ENCODE results near the gene ZNF816.

DNA sequence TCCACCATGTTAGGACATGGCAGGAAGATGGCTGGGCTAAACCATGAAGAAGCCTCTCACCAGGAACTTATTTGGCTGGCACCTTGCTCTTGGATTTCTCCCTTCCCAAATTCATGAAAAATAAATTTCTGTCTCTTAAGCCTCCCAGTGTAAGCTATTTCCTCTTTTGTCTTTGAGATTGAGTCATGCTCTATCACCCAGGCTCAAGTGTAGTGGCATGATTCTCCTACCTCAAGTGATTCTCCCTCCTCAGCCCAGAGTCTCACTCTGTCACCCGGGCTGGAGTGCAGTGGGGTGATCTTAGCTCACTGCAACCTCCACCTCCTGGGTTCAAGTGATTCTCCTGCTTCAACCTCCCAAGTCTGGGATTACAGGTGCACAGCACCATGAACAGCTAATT, 52.0 kb downstream of the ZNF816 start:
- no peak for TF ChIP-seq POLR2AphosphoS5 (IDR thresholded peaks at IDR 0.05; ENCODE audit: low read depth)
- TF ChIP-seq, protein P1, sequence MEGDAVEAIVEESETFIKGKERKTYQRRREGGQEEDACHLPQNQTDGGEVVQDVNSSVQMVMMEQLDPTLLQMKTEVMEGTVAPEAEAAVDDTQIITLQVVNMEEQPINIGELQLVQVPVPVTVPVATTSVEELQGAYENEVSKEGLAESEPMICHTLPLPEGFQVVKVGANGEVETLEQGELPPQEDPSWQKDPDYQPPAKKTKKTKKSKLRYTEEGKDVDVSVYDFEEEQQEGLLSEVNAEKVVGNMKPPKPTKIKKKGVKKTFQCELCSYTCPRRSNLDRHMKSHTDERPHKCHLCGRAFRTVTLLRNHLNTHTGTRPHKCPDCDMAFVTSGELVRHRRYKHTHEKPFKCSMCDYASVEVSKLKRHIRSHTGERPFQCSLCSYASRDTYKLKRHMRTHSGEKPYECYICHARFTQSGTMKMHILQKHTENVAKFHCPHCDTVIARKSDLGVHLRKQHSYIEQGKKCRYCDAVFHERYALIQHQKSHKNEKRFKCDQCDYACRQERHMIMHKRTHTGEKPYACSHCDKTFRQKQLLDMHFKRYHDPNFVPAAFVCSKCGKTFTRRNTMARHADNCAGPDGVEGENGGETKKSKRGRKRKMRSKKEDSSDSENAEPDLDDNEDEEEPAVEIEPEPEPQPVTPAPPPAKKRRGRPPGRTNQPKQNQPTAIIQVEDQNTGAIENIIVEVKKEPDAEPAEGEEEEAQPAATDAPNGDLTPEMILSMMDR (IDR thresholded peaks at IDR 0.05; ENCODE audit: insufficient read depth, low read length) = no peak
- TF ChIP-seq, protein P2, sequence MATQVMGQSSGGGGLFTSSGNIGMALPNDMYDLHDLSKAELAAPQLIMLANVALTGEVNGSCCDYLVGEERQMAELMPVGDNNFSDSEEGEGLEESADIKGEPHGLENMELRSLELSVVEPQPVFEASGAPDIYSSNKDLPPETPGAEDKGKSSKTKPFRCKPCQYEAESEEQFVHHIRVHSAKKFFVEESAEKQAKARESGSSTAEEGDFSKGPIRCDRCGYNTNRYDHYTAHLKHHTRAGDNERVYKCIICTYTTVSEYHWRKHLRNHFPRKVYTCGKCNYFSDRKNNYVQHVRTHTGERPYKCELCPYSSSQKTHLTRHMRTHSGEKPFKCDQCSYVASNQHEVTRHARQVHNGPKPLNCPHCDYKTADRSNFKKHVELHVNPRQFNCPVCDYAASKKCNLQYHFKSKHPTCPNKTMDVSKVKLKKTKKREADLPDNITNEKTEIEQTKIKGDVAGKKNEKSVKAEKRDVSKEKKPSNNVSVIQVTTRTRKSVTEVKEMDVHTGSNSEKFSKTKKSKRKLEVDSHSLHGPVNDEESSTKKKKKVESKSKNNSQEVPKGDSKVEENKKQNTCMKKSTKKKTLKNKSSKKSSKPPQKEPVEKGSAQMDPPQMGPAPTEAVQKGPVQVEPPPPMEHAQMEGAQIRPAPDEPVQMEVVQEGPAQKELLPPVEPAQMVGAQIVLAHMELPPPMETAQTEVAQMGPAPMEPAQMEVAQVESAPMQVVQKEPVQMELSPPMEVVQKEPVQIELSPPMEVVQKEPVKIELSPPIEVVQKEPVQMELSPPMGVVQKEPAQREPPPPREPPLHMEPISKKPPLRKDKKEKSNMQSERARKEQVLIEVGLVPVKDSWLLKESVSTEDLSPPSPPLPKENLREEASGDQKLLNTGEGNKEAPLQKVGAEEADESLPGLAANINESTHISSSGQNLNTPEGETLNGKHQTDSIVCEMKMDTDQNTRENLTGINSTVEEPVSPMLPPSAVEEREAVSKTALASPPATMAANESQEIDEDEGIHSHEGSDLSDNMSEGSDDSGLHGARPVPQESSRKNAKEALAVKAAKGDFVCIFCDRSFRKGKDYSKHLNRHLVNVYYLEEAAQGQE (IDR thresholded peaks at IDR 0.05; ENCODE audit: insufficient replicate concordance, low read depth) = no peak
- no peak for TF ChIP-seq SPI1 (IDR thresholded peaks at IDR 0.05; ENCODE audit: borderline replicate concordance, low read depth)
